GM19395 (cell line): ENCODE results near the gene MORN5.

ENCODE experiments used
- ATAC-seq: cut with Tn5 transposase; IDR thresholded peaks from one replicate; pipeline ENCODE4 v1.9.1; 2021; ENCODE audit warnings: mild to moderate bottlenecking, moderate library complexity; ENCODE audit not compliant: unreplicated experiment

MORN5 gene

DNA sequence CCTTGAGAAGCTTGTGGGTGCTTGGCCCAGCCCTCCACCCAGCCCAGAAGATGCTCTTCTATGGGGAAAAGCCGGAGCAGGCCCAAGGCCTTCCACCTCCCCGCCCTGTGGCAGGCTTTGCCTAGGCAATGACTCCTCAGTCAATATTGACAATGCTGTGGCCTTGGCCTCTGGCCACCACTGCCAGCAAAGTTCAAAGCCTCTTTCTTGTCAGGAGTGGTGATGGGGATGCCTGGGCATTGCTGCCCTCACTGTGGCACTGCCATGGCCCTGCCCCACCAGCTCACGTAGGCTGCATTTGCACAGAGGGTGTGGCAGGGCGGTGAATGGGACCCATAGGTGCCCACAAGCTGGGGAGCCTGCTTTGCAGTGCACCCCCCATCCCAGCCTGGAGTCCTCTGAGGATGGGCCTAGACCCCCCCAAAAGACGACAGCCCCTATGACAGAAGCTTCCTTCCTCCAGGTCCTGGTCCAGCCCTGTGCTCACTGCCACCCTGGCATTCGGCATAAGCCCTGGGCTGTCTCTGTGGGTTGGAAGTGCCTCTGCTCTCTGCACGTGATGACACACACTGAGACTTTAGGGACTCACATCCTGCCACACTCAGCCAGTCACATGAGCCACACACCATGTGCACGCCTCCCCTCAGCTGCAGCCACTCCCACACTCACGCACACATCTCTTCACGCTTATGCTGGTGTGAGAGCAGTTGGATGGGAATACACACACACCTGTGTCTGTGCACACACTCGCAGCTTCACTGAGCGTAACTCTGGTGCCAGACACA lies 31.1 kb downstream of the MORN5 start:
- no peak for ATAC-seq

DNA sequence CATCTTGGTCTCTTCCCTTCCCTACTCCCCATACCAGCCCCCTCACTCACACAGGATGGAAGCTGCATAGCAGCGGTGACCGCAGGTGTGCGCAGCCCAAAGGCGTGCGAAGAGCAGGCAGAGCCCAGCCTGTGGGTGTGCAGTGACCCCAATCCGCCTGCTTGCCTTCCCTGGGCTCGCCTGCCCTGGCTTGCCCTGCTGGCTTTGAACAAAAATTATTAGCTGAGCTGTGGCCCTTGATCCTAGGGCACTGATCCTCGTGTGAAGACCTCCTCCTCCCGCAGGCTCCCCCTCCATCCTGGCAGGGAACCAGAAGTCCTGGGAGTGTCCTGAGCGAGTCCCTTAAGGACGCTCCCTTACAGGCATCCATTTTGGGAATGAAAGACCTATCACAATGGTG lies 31.9 kb downstream of the MORN5 start:
- ATAC-seq = no peak

GRCh38 chr9:122192261-122192875 lies 32.7 kb downstream of the MORN5 start:
- no peak for ATAC-seq

- no peak for ATAC-seq
These were observed 33.3 kb downstream of the MORN5 start for GRCh38 chr9:122192914-122193525.

GRCh38 chr9:122193651-122194050 lies 33.9 kb downstream of the MORN5 start:
- no peak for ATAC-seq

DNA sequence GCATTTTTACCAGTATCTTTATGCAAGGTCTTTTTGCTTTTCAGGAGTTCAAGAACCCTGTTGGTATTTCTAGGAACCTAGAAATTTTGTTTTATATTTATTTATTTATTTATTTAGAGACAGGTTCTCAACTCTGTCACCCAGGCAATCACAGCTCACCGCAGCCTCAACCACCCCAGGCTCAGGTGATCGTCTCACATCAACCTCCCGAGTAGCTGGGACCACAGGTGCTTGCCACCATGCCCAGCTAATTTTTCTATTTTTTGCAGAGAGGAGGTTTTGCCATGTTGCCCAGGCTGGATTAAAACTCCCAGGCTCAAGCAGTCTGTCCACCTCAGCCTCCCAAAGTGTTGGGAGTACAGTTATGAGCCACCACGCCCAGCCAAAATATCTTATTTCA lies 36.2 kb downstream of the MORN5 start:
- no peak for ATAC-seq

DNA sequence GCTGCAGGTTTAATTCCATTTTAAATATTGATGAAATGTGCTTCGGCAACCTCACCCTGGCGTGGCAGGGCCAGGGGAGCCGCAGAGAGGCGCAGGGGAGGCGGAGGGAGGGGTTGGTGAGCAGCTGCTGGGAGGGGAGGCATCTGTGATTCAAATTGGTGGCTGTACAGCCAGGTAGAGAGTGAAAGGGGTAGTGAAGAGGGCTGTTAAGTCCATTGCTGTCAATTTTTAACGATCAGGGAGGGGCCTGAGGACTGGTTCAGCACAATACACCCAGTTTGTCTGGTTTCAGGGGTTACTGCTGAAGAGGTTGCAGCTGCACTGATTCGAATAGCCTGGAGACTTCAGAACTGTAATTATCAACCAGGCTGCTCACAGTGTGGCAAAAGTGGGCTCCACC lies 37.7 kb downstream of the MORN5 start:
- ATAC-seq = no peak

DNA sequence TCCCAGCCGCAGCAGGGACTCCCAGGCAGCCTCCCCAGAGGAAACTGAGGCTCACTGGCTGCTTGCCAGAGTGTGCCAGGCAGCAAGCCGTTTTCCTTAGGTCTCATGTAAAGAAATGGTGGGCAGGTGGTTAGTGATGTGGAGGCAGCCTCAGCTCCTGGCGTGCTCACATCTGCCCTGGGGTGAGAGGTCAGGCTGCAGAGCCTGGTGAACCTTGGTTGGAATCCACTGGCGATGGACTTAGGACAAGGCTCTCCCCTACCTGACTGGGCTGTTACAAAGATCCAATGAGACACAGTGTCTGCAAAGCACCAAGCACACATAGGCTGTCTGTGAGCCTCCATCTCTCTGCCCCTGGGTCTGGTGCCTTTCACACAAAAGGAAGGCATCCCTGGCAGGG lies 38.2 kb downstream of the MORN5 start:
- no peak for ATAC-seq

GRCh38 chr9:122200960-122201595 lies 41.4 kb downstream of the MORN5 start:
- ATAC-seq = no peak

- no peak for ATAC-seq
These were observed 41.9 kb downstream of the MORN5 start for GRCh38 chr9:122201641-122202040.

GRCh38 chr9:122202111-122202510 lies 42.4 kb downstream of the MORN5 start:
- ATAC-seq = no peak

DNA sequence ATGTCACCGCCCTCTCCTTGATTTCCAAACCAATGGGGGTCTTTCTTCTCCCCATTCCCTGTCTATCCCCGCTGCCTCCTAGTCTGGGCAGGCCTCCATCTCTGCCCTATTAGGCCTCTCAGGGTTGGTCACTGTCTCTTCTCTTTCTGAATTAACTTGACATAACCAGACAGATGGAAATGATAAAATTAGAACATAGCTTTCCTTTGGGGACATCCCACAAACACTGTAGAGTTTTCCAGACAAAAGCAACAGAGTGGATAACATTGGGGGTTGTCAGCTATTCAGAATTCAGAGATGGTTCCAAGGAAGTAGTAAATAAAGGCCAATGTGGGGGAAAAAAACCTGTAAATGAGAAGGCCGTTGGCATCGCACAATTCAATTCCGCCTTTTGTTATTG lies 44.3 kb downstream of the MORN5 start:
- no peak for ATAC-seq

GRCh38 chr9:122204491-122204890 lies 44.8 kb downstream of the MORN5 start:
- no peak for ATAC-seq

- no peak for ATAC-seq
These were observed 45.5 kb downstream of the MORN5 start for GRCh38 chr9:122205176-122205575.

DNA sequence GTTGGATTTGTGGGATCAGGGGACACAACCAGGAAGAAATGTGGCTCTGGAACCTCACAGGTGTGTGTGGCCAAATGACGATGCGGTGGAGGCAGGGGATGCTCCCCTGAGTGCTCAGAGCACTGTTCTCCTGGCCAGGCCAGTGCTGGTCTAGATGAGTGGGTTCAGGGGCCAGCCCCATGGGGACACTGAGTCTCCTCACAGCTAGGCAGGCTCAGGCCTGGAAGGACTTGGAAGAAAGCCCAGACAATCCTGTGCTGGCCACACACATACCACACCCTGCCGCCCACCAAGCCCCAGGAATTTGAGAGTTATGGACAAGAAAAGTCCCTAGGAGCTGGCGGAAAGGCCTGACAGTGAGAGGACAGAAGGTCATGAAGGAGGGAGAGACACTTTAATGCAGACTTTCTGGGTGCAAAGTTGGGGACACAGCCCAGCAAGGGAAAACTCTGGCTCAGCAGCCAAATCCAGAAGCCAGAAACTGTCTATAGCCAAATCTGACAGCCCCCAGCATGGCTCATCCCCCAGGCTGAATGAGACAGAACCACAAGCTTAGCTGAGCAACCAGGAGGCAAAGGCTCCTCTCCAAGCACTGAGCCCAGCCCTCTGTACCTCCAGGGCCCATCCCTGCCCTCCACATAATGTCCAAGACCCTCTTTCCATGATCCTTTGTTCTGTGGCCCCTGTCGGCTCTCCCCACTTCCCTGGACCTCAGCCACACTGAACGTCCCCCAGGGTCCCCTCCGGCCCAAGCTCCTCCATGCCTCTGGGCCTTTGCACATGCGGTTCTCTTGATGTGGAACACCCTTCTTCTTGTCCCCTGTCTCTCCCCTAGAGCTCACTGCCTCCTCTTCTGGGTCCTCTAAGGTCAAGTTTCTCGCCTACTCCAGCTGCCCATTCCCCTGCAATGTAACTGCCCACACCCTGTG lies 46.7 kb downstream of the MORN5 start:
- ATAC-seq = no peak

- ATAC-seq = no peak
These were observed 47.4 kb downstream of the MORN5 start for GRCh38 chr9:122207096-122207495.

DNA sequence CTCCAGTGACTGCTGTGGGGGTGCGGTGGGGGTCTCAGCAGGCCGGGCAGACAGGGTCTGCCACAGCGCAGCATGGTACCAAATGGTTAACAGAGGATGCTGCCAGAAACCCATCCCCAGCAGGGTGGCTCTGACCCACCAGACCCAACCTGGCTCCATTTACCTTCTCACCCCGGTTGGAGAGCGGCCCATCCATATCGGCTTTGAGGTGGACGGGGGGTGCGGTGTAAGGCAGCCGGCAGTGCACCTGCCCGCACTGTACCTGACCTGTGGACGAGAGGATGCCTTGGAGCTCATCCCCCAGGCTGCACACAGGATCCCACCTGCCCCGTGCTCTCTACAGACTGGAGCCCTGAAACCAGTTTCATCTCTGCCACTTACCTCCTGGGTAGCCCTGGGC lies 49.7 kb downstream of the MORN5 start:
- ATAC-seq = no peak

GRCh38 chr9:122212473-122213004 lies 52.8 kb downstream of the MORN5 start:
- no peak for ATAC-seq

DNA sequence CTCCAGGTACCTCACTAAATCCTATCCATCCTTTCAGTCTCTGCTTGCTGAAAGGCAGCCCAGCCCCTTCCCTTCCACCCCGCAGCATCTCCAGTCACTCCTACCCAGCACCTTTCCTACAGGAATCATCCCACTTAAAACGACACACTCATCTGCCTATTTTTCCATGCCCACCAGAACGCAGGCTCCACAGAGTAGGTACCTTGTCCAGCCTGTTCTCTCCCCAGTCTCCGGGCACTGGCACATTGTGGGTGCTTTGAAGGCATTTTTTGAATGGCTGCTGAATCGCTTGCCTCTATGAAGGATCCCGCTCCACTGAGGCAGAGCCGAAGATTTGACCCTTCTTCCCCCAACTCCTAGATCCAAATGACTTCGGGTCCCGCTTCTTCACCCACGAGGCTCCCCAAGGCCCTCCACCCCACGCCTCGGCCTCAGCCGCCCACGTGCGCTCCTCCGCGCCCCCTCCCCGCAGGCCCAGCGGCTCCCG lies 53.4 kb downstream of the MORN5 start:
- no peak for ATAC-seq
